Measurements from ENCODE around the gene GRAMD2A. TPM values are rescaled to one million over a fixed set of nuclear protein-coding genes. Genes with fewer than 3 reads are reported as not detected.

Gene GRAMD2A
- total and polyA plus RNA-seq, 10 of the 15 experiments (the other 5 are each of a cell fraction or from before 2014, with no cell fraction given): 0.02 to 0.35 TPM; not detected in 8

- ChIA-PET RAD21 (ENCODE audit: unreplicated experiment) (interaction anchor here (1.7 kb wide), 1 partner anchor 25 kb away, joined by 4 read pairs; no protein-coding TSS in a partner anchor), SMC1A (ENCODE audit: uncharacterized antibody, unreplicated experiment) (interaction anchor here (1.2 to 2.8 kb wide), 4 partner anchors 10 to 342 kb away, joined by 3 to 8 read pairs (median 5); no protein-coding TSS in a partner anchor), CTCF (interaction anchor here (0.9 to 1.0 kb wide), 2 partner anchors 13 to 98 kb away, joined by 3 read pairs; no protein-coding TSS in a partner anchor), POLR2A (interaction anchor here (0.6 to 1.5 kb wide), 3 partner anchors 10 to 29 kb away, joined by 3 to 9 read pairs (median 4); partner anchors contain the start of genes MYO9A and SENP8)
- intact Hi-C loops (cut with micrococcal nuclease; ENCODE audit: unreplicated experiment): no loop called here
- no peak for FAIRE-seq
- Histone ChIP-seq H3K4me2 (ENCODE audit: control insufficient read depth, insufficient read depth) (no peak overlapping the region), H3K27ac (ENCODE audit: control insufficient read depth, insufficient read depth) (no peak overlapping the region), H3K4me3 (no peak overlapping the region), H3K36me3 (ENCODE audit: control insufficient read depth in 2 of 2, insufficient read depth in 2 of 2, low read length in 1 of 2) (no peaks in the 10 kb centered on the region), H3K79me2 (ENCODE audit: control insufficient read depth, insufficient read depth, low read length) (no peaks in the 10 kb centered on the region), H3K4me1 (ENCODE audit: control insufficient read depth, insufficient read depth, low read length) (0 out of 2 replicates have a peak, but pooled peaks cover 3% of the 10 kb centered on the region), H3K27me3 (replicated peaks in 1 of 2; ENCODE audit: control insufficient read depth in 2 of 2, insufficient read depth in 2 of 2, low read length in 1 of 2) (no peaks in the 10 kb centered on the region), H2AFZ (ENCODE audit: control insufficient read depth, low read depth, low read length) (no peak overlapping the region), H4K20me1 (ENCODE audit: control insufficient read depth, insufficient read depth) (no peaks in the 10 kb centered on the region), H3K9ac (ENCODE audit: control insufficient read depth, insufficient read depth, low read length) (no peak overlapping the region), H3K9me3 (replicated peaks; ENCODE audit: control insufficient read depth, insufficient read depth, low read length) (no peaks in the 10 kb centered on the region)
- no peak for DNase-seq (ENCODE audit: low read depth, low spot score)
- ATAC-seq: no peak
- TF ChIP-seq ATF2 (IDR thresholded peaks at IDR 0.05; ENCODE audit: low read length) (no peak), NR2C1 (IDR thresholded peaks at IDR 0.05) (no peak), MEF2B (IDR thresholded peaks at IDR 0.05; ENCODE audit: partially characterized antibody, poor library complexity, severe bottlenecking) (no peak), RELA (IDR thresholded peaks at IDR 0.05; ENCODE audit: borderline replicate concordance, partially characterized antibody) (no peak)
- in situ Hi-C loops (cut with MboI): no loop called here
- no TSS peak for BruUV-seq (replicated peaks)
These were observed 69.2 kb downstream of the GRAMD2A start for GRCh38 chr15:72128359-72128758.
